SHP77 treated with DMSO at 0.1 percent for 48 hours (cell line): Measurements from ENCODE around the gene E2F2.

Experiments used
- DNase-seq: peaks from one replicate; lab custom pipeline; 2025; lab: John Stamatoyannopoulos, UW

E2F2 gene

GRCh38 chr1:23460519-23460918, 70.5 kb downstream of the E2F2 start:
- DNase-seq: no peak

DNA sequence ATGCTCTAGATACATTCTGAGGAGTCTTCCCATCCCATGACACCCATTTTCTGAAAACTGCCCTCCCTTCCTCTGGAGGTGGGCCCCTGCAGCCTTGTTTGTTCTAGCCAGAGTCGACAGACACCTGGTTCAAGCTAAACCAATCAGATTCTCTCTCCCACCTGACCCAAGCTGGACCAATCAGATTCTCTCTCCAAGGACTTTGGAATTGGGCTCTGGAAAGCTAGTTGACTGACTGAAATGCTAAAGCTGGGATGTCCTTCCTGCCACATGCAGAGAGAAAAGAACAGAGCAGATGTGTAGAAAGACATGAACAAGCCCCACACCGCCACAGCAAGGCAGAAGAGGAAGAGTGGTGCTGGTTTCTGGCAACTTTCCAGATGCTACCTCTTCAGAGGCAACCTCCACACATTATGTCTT, 71.7 kb downstream of the E2F2 start:
- DNase-seq: no peak
